HG02798 (cell line): ENCODE results near the gene SEMA3D.
"Not testable (repeated sequence)": the region's sequence is repeated elsewhere in the genome, so short reads cannot be mapped to it uniquely, and the experiment has no call there.

ENCODE experiments used
- ATAC-seq: cut with Tn5 transposase; IDR thresholded peaks from one replicate; pipeline ENCODE4 v1.9.1; 2021; ENCODE audit warnings: mild to moderate bottlenecking; ENCODE audit not compliant: unreplicated experiment, poor library complexity

The SEMA3D gene

DNA sequence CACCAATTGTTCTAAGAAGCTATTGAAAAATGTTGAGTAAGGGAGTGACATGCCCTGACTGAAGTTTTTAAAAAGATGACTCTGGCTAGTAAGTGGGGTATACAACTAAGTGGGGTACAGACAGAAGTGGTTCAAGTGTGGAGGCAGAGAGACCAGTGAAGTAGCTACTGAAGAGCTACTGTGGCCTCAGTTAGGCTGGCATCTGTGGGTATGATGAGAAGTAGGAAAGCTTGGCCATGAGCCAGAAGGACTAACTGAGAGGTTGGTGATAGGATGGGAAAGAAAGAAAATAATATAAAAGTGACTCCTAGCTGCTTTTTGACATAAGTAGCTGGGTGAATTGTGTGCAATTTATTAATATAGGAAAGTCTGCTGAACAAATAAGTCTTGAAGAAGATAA, 176.6 kb downstream of the SEMA3D start:
- ATAC-seq = no peak

DNA sequence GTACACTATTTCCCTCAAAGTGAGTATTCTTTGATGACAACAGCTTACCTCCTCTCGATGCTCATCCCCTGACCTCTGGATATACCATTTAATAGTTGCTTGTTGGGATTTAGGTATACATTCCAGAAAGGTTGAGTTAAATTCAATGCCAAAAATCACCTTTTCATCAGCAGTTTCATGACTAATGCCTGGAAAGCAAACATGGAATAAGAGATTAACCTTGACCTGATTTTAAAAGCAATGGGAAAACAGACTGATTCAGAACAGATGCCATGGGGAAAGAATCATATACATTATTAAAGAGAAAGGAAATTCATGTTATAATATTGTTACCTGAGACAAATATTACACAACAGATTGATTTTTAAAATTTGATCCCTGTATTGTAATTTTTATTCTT, 180.1 kb downstream of the SEMA3D start:
- ATAC-seq = no peak

- no peak for ATAC-seq
Measured at GRCh38 chr7:85004402-85004801, 182.5 kb downstream of the SEMA3D start.

DNA sequence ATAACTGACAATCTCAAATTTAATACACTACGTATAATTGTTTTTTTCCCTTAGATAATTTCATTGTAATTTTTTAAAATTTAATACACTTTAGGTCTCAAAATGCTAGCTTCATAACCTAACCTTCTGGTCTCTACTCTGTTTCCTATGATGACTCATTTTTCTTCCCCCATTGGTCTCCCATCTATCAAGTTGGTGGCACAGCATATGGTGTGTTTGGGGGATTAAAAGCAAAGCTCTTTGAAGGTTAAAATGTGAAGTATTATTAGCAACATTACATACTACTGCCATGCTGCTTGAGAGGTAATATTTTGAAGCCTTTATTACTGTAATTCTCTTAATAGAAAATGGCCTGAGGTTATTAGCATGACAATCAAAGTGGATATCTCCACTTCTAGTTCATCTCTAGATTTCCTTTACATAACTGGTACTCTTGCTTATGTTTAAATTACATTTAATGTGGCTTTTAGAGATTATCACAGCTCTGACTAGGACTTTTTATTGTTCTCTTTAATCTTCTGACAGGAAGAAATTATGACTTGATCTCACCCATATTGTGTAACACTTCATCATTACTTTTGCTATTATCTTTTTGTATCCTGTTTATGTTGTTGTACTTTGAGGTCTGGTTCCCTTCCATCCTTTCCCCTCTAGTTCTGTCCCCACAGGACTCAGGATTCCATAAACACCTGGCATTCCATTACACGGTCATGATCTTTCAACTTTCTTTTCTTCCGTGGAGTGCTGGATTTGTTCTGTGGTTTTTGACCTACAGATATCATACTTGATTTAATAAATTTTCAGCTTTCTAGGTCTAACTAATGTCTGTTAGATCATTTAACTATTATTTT, 185.1 kb downstream of the SEMA3D start:
- no peak for ATAC-seq

DNA sequence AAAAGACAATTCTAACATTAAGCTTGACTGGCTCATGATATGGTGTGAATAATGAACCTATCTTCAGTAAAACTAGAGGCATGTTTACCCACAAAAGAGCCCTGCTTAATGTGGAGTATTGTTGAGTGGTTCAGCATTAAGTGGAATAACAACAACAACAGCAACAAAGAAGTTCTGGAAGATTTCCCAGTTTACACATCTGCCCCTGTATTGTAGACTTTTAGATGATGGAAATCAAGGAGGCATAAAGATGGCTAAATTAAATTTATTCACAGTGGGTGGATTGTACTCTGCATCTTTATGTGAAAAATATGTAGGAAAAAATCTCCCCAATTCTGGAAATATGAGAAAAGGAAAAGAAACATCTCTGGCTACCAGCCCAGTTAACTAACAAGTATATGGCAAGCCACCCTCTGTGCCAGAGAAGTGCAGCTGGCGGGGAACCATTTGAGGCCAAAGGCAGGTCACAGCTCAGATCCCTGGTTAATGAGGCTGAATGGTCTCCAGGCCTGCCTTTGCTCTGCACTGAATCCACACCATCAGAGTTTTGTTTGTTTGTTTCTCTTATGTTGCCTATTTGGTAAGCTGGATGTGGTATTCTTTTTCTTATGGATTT, 186.0 kb downstream of the SEMA3D start:
- no peak for ATAC-seq

DNA sequence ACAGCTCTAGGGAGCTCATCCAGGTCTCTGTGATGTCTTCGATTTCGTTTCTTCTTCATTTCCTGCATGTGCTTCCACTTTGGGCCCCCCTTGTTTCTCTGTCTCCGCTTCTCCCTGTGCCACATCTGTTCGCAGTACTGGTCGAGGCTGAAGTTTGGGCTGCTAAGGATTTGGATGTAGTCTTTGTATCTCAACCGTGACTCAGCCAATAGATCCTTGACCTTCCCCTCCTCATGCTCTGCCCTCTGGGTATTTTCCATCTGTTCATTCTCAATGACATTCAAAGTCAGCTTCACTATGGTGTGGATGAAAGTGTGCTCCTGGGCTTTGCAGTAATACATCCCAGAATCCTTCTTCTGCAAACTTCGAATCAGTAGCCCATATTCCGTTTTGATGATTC, 187.4 kb downstream of the SEMA3D start:
- ATAC-seq = no peak

GRCh38 chr7:84998665-84999064, 188.2 kb downstream of the SEMA3D start:
- ATAC-seq = no peak

DNA sequence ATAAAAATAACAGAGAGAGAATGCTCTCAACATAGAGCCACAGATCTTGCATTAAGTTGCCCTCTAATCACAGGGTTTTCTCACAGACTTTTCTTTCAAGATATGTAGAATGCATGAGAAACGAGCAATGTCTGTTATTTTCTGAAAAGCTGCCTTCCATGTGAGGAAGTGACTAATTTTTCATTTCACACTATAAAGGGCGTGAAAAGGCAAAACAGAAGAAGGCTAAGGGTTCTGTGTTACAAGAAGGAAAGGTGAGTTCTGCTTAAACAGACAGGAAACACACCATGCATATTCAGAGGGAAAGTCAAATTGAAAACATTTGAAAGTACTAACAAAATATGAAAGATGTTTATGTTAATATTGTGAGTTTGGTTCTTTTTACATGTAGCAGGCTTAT, 189.2 kb downstream of the SEMA3D start:
- ATAC-seq = no peak

- ATAC-seq = not testable (repeated sequence)
Measured at GRCh38 chr7:84992954-84993353, 193.9 kb downstream of the SEMA3D start.

- no peak for ATAC-seq
Measured at GRCh38 chr7:84985073-84985784, 201.6 kb downstream of the SEMA3D start.

GRCh38 chr7:84982199-84982598, 204.7 kb downstream of the SEMA3D start:
- no peak for ATAC-seq

GRCh38 chr7:84981055-84981976, 205.5 kb downstream of the SEMA3D start:
- ATAC-seq = no peak

GRCh38 chr7:84975586-84976185, 211.2 kb downstream of the SEMA3D start:
- ATAC-seq = no peak

GRCh38 chr7:84971360-84971759, 215.5 kb downstream of the SEMA3D start:
- no peak for ATAC-seq

DNA sequence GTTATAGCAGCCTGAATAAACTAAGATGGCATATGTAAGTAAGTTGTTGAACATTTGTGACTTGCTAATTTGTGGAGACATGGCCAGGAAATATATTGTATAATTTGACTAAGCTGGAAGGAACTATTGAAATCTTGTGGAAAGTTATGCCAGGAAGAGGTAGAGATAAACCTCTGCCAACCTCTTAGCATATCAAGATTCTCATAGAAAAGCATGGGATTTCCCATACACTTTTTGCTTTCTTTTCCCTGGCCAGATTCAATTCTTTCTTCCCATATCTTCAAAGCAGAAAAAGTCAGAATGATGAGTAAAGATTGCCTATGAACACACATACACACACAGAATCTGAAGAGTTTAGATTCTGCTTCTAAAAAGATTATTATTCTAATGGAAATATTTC, 216.2 kb downstream of the SEMA3D start:
- ATAC-seq = no peak

- no peak for ATAC-seq
Measured at GRCh38 chr7:84953234-84953633, 233.6 kb downstream of the SEMA3D start.

DNA sequence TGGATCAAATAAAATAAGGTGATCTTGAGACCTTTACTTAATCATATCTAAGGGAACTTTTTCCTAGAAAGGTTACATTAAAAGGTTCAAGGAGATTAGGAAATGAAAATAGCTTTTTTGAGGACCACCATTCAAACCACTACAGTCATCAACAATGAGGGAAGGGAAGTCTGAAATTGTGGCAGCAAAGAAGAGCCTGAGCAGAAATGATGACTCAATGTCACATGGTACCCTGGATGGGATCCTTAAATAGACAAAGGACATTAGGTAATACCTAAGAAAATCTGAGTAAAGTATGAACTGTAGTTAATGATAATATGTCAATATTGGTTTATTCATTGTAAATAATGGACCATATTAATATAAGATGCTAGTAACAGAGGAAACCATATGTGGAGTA, 236.0 kb downstream of the SEMA3D start:
- no peak for ATAC-seq

- no peak for ATAC-seq
Measured at GRCh38 chr7:84949501-84949900, 237.4 kb downstream of the SEMA3D start.

DNA sequence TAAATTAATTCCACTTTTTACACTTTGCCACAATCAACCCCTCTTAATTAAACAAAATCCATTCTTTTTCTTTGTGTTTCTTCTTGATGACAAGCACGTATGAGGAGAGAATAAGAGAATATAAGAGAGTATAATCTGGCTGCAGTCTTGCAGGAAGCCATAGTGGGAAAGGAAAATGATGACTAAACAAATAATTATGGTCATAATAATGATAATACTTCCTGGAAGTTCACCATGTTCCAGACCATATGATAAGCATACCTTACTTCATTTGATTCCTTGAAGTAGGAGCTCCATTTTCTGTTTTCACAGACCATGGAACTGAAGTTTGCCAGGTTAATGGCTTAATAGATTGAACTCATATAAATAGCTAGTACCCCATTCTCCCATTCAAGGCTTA, 237.8 kb downstream of the SEMA3D start:
- ATAC-seq = no peak

DNA sequence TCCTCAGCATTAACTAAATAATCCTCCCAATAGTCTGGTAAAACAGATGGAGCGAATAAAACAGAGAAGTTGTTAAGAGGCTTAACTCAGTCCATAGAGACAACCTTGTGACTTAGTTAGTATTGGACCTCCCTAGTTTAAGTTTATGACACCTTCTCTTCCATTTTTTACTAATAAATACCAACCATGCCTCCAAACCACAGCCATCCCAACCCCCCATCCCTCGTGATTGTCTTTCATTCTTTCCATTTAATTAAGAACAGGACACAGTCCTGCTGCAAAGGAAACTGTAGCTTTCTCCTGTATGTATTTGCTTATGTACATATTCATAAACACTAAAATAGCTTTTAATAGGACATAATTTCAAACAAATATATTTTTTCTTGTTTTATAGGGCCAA, 238.2 kb downstream of the SEMA3D start:
- ATAC-seq = no peak
